Measurements from ENCODE around the gene PDE6D. TPM values are rescaled to one million over a fixed set of nuclear protein-coding genes. Genes with fewer than 3 reads are reported as not detected.

Gene PDE6D
- total RNA-seq, 4 donors from 2014 or later = 13.0 to 25.3 (median 18.1) TPM

DNA sequence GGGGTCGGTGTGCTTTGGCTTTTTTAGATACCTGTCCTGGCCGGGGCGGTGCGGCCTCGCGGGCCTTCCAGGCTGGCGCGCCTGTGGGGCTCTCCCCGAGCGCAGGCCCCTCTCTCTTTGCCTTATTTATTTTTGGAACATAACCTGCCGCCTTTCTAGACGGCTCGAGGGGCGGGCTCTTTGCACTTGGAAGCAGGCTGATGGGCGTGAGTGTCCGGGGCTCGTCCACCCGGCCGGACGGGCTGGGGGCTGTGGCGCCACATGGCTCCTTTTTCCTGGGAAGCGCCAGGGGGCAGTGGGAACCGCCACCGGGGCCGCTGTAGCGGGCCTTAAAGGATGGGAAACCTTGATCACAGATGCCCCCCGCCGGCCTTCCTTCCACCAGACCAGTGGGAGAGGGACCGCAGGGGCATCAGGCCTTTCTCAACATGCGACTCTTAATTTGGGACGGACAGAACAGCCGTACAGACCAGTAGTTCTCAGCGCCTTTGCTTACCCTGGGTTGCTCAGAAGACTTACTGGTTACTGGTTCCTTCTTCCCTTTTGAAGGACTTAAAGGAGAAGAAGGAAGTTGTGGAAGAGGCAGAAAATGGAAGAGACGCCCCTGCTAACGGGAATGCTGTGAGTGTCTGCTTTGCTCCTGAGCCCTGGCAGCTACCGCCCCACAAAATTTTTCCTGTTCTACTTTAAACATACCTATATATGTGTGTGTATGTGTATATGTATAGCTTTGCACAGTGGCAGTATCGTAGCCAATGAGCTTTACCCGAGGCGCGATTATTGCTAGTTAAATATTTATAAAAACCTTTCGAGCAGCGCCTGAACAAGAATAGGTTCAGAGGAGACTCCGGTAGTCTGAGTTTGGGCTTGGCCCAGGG, 70.0 kb downstream of the PDE6D start:
- 2 to 4% methylated on average over 33 to 40 of the region's 43 CpGs for WGBS, 2 donors
- intact Hi-C loops (cut with DNase I; ENCODE audit: low total_unique reads) = no loop called here
- peak in 1 of 2 donors; percentile 93 for DNase-seq (ENCODE audit: low spot score in 2 of 2)
- H3K4me3 ChIP-seq (ENCODE audit: low read depth, poor library complexity, severe bottlenecking) = peak overlapping the region; percentile 42
- no peak for TF ChIP-seq POLR2A (IDR thresholded peaks at IDR 0.05)
- TF ChIP-seq, protein P1, sequence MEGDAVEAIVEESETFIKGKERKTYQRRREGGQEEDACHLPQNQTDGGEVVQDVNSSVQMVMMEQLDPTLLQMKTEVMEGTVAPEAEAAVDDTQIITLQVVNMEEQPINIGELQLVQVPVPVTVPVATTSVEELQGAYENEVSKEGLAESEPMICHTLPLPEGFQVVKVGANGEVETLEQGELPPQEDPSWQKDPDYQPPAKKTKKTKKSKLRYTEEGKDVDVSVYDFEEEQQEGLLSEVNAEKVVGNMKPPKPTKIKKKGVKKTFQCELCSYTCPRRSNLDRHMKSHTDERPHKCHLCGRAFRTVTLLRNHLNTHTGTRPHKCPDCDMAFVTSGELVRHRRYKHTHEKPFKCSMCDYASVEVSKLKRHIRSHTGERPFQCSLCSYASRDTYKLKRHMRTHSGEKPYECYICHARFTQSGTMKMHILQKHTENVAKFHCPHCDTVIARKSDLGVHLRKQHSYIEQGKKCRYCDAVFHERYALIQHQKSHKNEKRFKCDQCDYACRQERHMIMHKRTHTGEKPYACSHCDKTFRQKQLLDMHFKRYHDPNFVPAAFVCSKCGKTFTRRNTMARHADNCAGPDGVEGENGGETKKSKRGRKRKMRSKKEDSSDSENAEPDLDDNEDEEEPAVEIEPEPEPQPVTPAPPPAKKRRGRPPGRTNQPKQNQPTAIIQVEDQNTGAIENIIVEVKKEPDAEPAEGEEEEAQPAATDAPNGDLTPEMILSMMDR (IDR thresholded peaks at IDR 0.05) = no peak

DNA sequence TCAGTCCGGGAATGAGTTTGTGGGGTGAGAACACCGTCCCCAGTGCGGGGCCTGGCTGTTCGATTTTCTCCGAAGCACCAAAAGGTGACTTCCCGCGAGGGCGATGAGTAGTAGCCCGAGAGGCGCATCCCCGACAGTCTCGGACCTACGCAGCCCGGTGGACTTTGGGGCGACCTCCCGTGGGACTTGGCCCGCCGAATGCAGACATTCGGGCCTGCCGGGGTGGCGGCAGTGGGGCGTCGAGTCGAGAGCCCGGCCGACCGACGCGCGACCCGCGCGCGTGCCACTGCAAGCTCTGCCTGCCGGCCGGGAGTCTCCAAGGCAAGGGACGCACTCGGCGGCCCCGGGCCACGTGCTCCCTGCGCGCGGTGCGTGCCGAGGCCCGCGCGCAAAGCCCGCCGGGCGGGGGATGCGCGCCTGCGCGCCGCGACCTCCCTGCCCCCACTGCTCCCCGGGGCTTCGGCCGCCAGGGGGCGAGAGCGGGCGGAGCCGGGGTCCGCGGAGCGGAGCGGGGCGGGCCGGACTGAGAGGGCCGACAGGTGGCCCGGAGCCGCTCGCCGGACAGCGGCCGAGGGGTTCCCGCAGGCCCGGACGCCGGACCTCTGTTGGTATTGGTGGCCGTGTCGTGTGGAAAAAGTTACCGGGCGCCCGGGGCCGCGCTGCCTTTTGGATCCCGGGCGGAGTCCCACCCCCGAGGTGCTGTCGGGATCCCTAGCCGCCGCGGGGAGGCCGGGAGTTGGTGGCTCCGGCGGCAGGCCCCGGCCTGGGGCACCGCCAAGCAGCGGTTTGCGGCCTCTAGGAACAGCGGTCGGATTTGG, 70.9 kb downstream of the PDE6D start:
- intact Hi-C loops (cut with DNase I; ENCODE audit: low total_unique reads) = no loop called here
- peak; percentile 65 to 97 for DNase-seq (ENCODE audit: low spot score in 2 of 2)
- TF ChIP-seq, protein P1 (IDR thresholded peaks at IDR 0.05) = no peak
- peak in 1 of 2 donors; percentile 36 for TF ChIP-seq POLR2A (IDR thresholded peaks at IDR 0.05)
- H3K4me3 ChIP-seq (ENCODE audit: low read depth, poor library complexity, severe bottlenecking) = peak overlapping the region; percentile 100
- WGBS, 2 donors = 0% methylated on average over 15 to 79 of the region's 105 CpGs

DNA sequence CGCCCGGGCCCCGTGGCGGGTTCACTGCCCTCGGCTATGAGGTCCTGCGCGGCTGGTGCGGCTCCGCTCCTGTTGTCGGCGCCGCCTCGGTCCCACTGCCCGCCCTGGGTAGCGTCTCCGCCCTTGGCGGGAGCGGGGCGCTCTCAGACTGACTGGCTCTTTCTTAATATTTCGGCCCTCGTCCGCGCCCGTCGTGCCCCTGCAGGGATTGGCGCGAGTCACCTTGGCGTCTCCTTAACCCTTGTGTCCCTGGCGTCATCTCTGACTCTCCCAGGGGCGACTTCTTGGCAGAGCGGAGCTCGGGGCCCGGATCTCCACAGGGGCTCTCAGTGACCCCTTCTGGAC, 71.5 kb downstream of the PDE6D start:
- H3K4me3 ChIP-seq (ENCODE audit: low read depth, poor library complexity, severe bottlenecking) = peak overlapping the region; percentile 100
- WGBS, 2 donors = 0 to 1% methylated on average over 10 to 25 of the region's 33 CpGs
- TF ChIP-seq POLR2A (IDR thresholded peaks at IDR 0.05) = no peak
- TF ChIP-seq, protein P1 (IDR thresholded peaks at IDR 0.05) = no peak
- DNase-seq (ENCODE audit: low spot score in 2 of 2) = peak; percentile 52 to 93
- intact Hi-C loops (cut with DNase I; ENCODE audit: low total_unique reads) = no loop called here

DNA sequence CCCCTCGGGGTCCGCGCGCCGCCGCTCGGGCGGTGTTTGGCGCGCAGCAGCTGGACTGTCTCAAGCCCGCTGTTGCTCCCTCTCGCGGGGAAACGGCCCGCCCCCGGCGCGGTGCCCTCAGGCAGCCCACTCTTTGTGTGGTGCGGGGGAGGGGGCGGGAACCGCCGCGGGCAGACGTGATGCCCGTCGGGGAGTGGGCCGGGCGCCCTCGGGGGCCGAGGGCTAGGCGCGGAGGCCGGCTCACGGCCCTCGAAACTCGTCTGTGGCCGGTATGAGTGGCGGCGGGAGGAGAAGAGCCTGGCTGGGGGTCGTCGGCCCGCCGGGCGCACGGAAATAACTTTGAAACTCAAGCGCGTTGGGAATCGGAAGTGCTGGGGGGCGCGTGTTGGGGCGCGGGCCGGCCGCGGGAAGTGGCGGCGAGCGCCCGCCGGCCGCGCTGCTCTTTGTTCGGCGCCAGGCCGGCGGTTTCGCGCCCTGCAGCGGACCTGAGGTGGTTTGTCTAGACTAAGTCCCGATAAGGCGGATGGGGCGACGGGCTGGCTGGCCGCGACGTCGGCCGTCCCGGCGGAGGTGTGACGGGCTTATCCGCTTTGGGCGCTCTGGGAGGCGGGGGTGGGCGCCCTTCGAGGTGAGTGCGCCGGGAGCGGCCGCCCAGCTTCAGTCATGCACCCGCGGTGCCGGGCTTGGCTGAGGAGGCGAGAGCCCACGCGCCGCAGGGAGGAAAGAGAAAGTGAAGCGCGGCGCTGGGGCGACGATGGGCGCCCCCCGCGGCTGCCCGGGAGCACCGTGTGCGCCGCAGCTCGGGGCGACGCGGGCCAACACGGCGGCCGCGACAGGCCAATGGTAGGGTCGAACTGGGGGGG, 72.1 kb downstream of the PDE6D start:
- peak overlapping the region; percentile 100 for H3K4me3 ChIP-seq (ENCODE audit: low read depth, poor library complexity, severe bottlenecking)
- peak in 1 of 2 donors; percentile 92 for DNase-seq (ENCODE audit: low spot score in 2 of 2)
- TF ChIP-seq, protein P1 (IDR thresholded peaks at IDR 0.05) = no peak
- TF ChIP-seq POLR2A (IDR thresholded peaks at IDR 0.05) = no peak
- intact Hi-C loops (cut with DNase I; ENCODE audit: low total_unique reads) = no loop called here
- 0 to 2% methylated on average over 22 to 44 of the region's 118 CpGs for WGBS, 2 donors

Measured in lower leg skin (tissue), 4 donors.